HepG2 (cell line): ENCODE measurements around the gene ESYT2.

Experiments
- MXI1 ChIP-seq: IDR thresholded peaks from 3 replicates; pipeline ENCODE4 v1.6.1; 2012; ENCODE audit warnings: low read depth, low read length, inconsistent platforms, borderline replicate concordance
- ONECUT2 ChIP-seq: sonication (generic); formaldehyde crosslinking; IDR thresholded peaks from 2 replicates; pipeline ENCODE4 v1.4.0; 2020; ENCODE audit warnings: missing genetic modification reagents
- RFX5 ChIP-seq: IDR thresholded peaks from 2 replicates; pipeline ENCODE4 v1.6.1; 2011; ENCODE audit warnings: low read depth, low read length, improper control_type of control experiment
- ZBTB34 ChIP-seq: sonication (generic); formaldehyde crosslinking; IDR thresholded peaks from 2 replicates; pipeline ENCODE4 v1.8.0; 2022; ENCODE audit warnings: mild to moderate bottlenecking, missing genetic modification reagents
- ZNF768 ChIP-seq: sonication (generic); formaldehyde crosslinking; IDR thresholded peaks from 2 replicates; pipeline ENCODE4 v1.4.0; 2020; ENCODE audit warnings: missing genetic modification reagents
- ZNF772 ChIP-seq: sonication (generic); formaldehyde crosslinking; IDR thresholded peaks from 2 replicates; pipeline ENCODE4 v1.5.0; 2020; ENCODE audit warnings: mild to moderate bottlenecking, missing genetic modification reagents
- ZSCAN9 ChIP-seq: IDR thresholded peaks from 2 replicates; pipeline ENCODE4 v1.6.1; 2016; ENCODE audit warnings: borderline replicate concordance

- no peak for TF ChIP-seq ONECUT2 (CRISPR knock-in tag)
- TF ChIP-seq RFX5: no peak
- TF ChIP-seq ZSCAN9 (CRISPR knock-in tag): no peak
- no peak for TF ChIP-seq ZNF772 (CRISPR knock-in tag)
- no peak for TF ChIP-seq MXI1
- no peak for TF ChIP-seq ZNF768 (CRISPR knock-in tag)
- TF ChIP-seq ZBTB34 (CRISPR knock-in tag): no peak
Observed at GRCh38 chr7:158784270-158784669, 45.0 kb downstream of the ESYT2 start.
